Subcutaneous adipose tissue (tissue), 4 donors: Measurements from ENCODE around the gene CDH15. TPM values are rescaled to one million over a fixed set of nuclear protein-coding genes. Genes with fewer than 3 reads are reported as not detected.

Experiments
- CTCF ChIP-seq: fragments of 450-650 bp; IDR thresholded peaks from one replicate; pipeline ENCODE4 v1.5.1; 2016; ENCODE audit warnings: low read depth, mild to moderate bottlenecking, control low read depth, antibody characterized with exemption, moderate library complexity
- total RNA-seq, 4 donors: library from RNA; depleted of rRNA; stranded (reverse); fragments of >200 nt; gene quantifications; one replicate each; pipeline ENCODE4 v1.1.0, GENCODE V29; 2016

The CDH15 gene
- total RNA-seq, 4 donors from 2014 or later = not detected

- no peak for TF ChIP-seq CTCF
Observed at GRCh38 chr16:89142474-89143195, 28.9 kb upstream of the CDH15 start.

GRCh38 chr16:89143201-89143741 lies 28.3 kb upstream of the CDH15 start:
- TF ChIP-seq CTCF = no peak

- no peak for TF ChIP-seq CTCF
Observed at GRCh38 chr16:89143911-89144675, 27.5 kb upstream of the CDH15 start.

- no peak for TF ChIP-seq CTCF
Observed at GRCh38 chr16:89144681-89145080, 26.9 kb upstream of the CDH15 start.

GRCh38 chr16:89145406-89146161 lies 26.0 kb upstream of the CDH15 start:
- TF ChIP-seq CTCF = no peak

- TF ChIP-seq CTCF = no peak
Observed at GRCh38 chr16:89146211-89147005, 25.1 kb upstream of the CDH15 start.
